Neuron (in vitro differentiated cells): ENCODE results near the gene TRAPPC3.

Experiments
- H2AFZ ChIP-seq: one replicate; pipeline ENCODE4 v1.6.1; 2013; ENCODE audit warnings: low read depth, mild to moderate bottlenecking, inconsistent platforms, low read length, moderate library complexity
- H3K27me3 ChIP-seq: one replicate; pipeline ENCODE4 v1.6.1; 2013; ENCODE audit warnings: low read length; ENCODE audit not compliant: insufficient read depth
- H3K36me3 ChIP-seq: one replicate; pipeline ENCODE4 v1.6.1; 2013; ENCODE audit warnings: low read length; ENCODE audit not compliant: insufficient read depth
- H3K4me1 ChIP-seq: one replicate; pipeline ENCODE4 v1.6.1; 2013; ENCODE audit warnings: low read length; ENCODE audit not compliant: insufficient read depth
- H3K4me3 ChIP-seq: 2 replicates; pipeline ENCODE4 v1.5.1; 2013; ENCODE audit warnings: mild to moderate bottlenecking, low read length, moderate library complexity
- H3K9me3 ChIP-seq: one replicate; pipeline ENCODE4 v1.6.1; 2013; ENCODE audit warnings: low read length

Gene TRAPPC3

DNA sequence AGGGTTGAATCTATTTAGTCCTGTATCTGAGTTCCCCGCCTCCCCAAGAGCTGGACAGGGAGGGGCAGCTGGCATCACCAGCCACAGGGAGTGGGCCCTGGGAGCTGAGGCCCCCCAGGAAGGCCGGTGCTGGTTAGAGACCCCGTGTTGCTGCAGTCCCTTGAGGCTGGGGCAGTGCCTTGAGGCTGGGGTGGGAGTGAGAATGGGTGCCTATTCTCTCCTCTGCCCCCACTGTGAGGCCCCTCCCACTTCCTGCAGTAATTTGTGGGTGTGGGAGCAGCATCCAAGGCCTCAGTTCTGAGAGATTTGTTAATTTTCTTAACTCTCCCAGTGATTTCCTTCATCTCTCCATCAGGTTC is 2.5 kb upstream of the TRAPPC3 start:
- no peak overlapping the region for H3K4me3 ChIP-seq
- H3K9me3 ChIP-seq = peaks cover 3% of the 10 kb centered on the region
- no peaks in the 10 kb centered on the region for H3K36me3 ChIP-seq
- no peaks in the 10 kb centered on the region for H3K27me3 ChIP-seq
- H2AFZ ChIP-seq = no peak overlapping the region
- H3K4me1 ChIP-seq = peaks cover 36% of the 10 kb centered on the region

DNA sequence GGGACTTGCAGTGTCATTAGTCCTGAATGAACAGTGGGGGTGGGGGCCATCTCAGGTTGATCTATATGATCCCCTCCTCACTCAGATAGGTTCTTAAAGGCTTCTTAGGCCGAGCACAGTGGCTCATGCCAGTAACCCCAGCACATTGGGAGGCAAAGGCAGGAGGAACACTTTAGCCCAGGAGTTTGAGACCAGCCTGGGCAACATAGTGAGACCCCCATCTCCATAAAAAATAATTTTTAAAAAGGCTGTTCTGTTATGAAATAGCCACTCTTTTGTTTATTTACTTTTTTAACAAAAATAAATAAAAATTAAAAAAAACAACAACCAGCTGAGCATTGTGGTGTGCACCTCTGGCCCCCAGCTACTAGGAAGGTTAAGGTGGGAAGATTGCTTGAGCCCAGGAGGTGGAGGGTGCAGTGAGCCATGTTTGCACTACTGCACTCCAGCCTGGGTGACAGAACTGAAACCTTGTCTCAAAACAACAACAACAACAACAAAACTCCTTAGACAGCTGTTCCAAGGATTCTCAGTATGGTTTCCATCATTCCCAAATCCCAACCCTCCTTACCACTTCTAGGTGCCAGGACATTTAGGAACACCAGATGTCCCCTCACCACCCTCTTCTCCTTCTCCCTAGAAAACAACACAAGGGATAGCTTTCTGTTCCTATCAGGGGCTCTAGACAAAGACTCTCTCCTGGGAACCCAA is 2.0 kb upstream of the TRAPPC3 start:
- Histone ChIP-seq H2AFZ (no peak overlapping the region), H3K36me3 (no peaks in the 10 kb centered on the region), H3K9me3 (peaks cover 3% of the 10 kb centered on the region), H3K27me3 (no peaks in the 10 kb centered on the region), H3K4me3 (peak overlapping the region; percentile 30), H3K4me1 (peaks cover 36% of the 10 kb centered on the region)

DNA sequence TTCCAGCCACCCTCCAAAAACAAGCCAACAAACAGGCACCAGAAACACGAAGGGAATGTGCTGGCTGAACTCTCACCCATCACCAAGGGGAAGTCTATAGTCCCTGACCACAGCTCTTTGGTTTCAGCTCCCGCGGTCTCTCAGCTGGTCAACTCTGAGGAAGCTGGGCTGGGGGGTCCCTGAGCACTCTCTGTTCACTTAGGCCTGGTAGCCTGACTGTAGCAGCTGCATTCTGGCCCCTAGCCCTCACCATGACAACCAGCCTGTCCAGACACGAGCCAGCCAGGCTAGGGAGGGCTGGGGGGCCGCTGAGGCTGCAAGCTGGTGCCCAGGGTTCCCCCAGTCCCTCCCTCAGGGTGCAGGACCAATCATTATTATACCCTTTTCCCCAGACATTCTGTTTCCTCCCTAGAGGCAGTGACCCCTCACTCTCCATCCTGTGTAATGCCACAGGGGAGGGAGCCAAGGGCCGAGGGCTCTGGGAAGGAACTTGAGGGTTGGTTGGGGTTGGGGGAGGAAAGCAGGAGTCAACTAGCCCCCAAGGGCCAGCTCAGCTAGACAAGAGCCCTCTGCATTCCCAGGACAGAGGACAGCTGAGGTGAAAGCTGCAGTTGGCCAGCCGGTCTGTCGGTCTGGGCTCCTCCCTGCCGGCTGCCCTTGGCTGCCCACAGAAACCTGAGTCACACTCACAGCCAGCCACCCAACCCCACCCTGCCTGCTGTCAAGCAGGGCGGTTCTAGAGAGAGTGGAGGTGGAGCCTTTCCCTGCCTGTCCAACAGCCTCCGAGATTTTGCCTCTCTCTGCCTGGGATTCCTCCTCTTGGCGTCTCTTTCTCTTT is 1.2 kb upstream of the TRAPPC3 start:
- Histone ChIP-seq H3K9me3 (peaks cover 3% of the 10 kb centered on the region), H3K27me3 (no peaks in the 10 kb centered on the region), H3K4me1 (peaks cover 36% of the 10 kb centered on the region), H2AFZ (peak overlapping the region; percentile 11), H3K36me3 (no peaks in the 10 kb centered on the region), H3K4me3 (peak overlapping the region; percentile 30)

DNA sequence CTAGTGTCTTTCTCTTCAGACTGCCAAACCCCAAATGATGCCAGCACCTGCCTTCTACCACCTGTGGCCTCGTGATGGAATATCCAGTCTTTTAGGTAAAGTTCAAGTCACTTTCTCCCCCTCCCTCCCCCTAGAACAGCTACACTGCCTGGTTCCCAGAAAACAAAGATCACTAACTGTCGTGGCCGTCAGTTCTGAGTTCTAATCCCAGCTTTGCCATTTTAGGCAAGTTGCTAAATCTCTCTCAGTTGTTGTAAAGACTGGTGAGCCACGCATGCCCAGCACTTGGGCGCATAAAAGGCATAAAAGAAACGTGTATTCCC is 648 bp upstream of the TRAPPC3 start:
- peaks cover 34% of the 10 kb centered on the region for H3K4me1 ChIP-seq
- no peaks in the 10 kb centered on the region for H3K36me3 ChIP-seq
- no peak overlapping the region for H2AFZ ChIP-seq
- no peaks in the 10 kb centered on the region for H3K27me3 ChIP-seq
- H3K9me3 ChIP-seq = peaks cover 3% of the 10 kb centered on the region
- peak overlapping the region; percentile 30 for H3K4me3 ChIP-seq

DNA sequence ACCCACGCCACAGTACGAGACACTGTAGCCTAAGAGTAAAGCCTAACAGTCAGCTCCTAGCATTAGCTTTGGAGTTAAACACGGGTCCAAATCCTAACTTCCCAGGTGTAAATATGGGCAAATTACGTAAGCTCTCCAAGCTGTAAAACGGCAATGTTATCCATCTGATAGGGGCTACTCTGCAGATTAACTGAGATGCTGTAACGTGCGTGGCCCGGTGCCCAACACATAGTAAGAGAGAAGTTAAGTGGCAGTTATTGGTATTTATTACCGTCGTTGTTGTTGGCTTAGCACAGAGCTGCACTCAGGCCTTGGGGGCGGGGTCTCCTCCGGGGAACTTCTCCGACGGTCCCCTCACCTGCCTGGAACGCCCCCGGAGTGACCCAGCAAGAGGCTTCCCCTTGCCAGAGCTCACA is 457 bp downstream of the TRAPPC3 start:
- peak overlapping the region; percentile 52 for H2AFZ ChIP-seq
- no peaks in the 10 kb centered on the region for H3K27me3 ChIP-seq
- no peaks in the 10 kb centered on the region for H3K36me3 ChIP-seq
- peaks cover 3% of the 10 kb centered on the region for H3K9me3 ChIP-seq
- H3K4me1 ChIP-seq = peaks cover 26% of the 10 kb centered on the region
- H3K4me3 ChIP-seq = peak overlapping the region; percentile 75

DNA sequence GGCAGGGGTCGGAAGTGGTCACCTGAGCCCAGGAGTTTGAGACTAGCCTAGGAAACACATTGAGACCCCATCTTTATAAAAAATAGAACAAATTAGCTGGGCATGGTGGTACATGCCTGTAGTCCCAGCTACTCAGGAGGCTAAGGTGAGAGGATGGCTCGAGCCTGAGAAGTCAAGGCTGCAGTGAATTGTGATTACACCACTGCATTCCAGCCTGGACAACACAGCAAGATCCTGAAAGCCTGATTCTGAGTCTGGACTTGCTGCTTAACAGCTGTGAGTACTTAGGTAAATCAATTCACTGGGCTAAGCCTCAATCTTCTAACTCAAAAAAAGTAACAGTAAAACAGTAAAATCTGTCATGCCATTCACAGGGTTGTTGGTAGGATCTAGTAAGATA is 4.9 kb downstream of the TRAPPC3 start:
- Histone ChIP-seq H3K27me3 (no peaks in the 10 kb centered on the region), H3K9me3 (peaks cover 3% of the 10 kb centered on the region), H2AFZ (no peak overlapping the region), H3K4me3 (no peak overlapping the region), H3K4me1 (peaks cover 5% of the 10 kb centered on the region), H3K36me3 (no peaks in the 10 kb centered on the region)

DNA sequence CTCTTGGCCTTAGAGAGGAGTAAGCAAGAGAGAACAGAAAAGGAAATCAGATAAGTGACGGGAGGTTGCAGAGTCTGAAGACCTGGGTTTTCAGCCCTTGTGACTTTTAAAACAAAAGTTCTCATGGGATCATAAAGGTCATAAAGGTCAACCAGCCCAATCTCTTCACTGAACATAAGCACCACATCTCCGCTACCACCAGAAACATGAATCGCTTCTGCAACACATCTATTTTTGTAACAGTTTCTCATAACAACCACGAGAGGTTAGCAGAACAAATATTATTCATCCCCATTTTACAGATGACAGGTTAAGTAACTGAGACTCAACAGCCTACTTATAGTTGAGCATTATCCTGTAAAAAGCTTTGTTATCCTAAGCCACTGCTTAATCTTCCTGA is 5.9 kb downstream of the TRAPPC3 start:
- Histone ChIP-seq H3K4me1 (peaks cover 1% of the 10 kb centered on the region), H3K27me3 (no peaks in the 10 kb centered on the region), H3K4me3 (no peak overlapping the region), H2AFZ (no peak overlapping the region), H3K9me3 (peaks cover 3% of the 10 kb centered on the region), H3K36me3 (peaks cover under 1% of the 10 kb centered on the region)

DNA sequence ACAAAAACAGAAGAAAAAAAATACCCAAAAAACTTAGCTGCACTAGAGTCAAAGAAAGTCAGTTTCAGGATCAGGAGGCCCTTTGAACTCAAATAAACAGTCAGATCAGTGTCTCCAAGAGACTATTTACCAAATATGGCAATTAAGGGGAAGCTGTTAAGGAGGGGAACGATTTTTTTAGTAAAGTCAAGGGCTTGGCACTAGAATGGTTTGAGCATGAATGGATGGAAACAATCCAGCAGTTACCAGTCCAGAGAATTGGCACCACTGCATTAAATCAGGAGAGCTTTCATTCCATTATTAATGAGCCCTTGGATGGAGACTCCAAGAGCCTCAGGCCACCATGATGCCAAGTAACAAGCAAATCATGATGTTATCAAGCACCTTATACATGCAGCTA is 7.2 kb downstream of the TRAPPC3 start:
- Histone ChIP-seq H3K4me1 (no peaks in the 10 kb centered on the region), H3K36me3 (peaks cover 9% of the 10 kb centered on the region), H3K27me3 (no peaks in the 10 kb centered on the region), H2AFZ (no peak overlapping the region), H3K9me3 (no peaks in the 10 kb centered on the region), H3K4me3 (no peak overlapping the region)

DNA sequence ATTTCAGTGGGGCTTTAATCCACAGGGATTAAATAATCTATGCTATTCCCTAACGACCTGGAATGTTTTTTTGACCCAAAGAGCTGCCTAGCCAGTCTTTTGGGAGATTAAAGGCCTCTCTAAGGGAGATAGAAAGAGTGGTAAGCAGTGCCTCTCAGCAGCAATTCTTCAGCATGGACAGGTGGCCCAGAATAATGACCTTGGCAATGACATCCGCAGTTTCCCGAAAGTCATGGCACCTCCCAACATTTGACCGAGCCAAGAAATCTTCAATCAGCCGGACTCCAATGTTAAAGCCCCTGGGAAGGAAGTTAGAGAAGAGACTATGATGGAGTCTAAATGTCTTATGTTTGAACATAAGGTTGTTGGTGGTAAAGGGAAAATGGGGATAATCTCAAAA is 9.8 kb downstream of the TRAPPC3 start:
- no peaks in the 10 kb centered on the region for H3K9me3 ChIP-seq
- H3K4me1 ChIP-seq = no peaks in the 10 kb centered on the region
- peaks cover 18% of the 10 kb centered on the region for H3K36me3 ChIP-seq
- no peak overlapping the region for H2AFZ ChIP-seq
- H3K27me3 ChIP-seq = no peaks in the 10 kb centered on the region
- H3K4me3 ChIP-seq = no peak overlapping the region

DNA sequence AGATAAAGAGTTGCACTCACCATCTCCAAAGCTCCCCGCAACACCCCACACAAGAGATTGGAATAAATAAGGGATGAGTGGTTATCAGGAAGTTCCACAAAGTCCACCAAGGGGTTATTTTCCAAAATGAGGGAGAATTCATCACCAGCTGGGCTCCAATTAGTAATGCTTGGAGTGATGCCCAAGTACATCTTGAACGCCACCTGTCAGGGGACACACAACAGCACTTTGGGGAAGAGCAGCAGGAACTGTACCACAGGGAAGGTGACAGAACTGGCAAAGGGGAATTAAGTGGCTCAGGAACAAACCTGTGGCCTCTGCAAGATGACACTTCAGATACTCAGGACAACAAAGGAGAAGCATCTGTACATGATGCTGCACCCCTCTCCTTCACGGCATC is 11.5 kb downstream of the TRAPPC3 start:
- Histone ChIP-seq H3K4me1 (peaks cover 5% of the 10 kb centered on the region), H3K27me3 (no peaks in the 10 kb centered on the region), H3K36me3 (peaks cover 18% of the 10 kb centered on the region), H2AFZ (no peak overlapping the region), H3K9me3 (no peaks in the 10 kb centered on the region), H3K4me3 (no peak overlapping the region)

DNA sequence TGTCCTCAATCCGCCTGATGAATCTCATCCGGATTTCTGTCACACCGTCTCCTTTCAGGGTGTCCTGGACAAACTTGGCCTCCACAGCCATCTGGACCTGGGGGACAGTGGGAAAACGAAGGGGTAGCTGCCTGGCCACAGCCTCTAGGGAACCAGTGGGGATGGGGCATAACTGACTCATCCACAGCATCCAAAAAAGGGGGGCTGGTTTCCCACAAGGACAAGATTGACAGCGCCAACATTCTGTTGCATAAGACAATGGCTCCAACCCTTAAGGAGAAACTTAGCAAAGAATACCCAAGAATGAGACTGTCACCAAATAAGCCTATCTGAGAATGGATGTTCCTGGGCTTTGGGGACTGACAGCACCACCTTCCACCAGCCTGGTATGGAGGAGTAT is 12.1 kb downstream of the TRAPPC3 start:
- H3K36me3 ChIP-seq = peaks cover 18% of the 10 kb centered on the region
- no peaks in the 10 kb centered on the region for H3K9me3 ChIP-seq
- peaks cover 5% of the 10 kb centered on the region for H3K4me1 ChIP-seq
- H2AFZ ChIP-seq = no peak overlapping the region
- H3K27me3 ChIP-seq = no peaks in the 10 kb centered on the region
- no peak overlapping the region for H3K4me3 ChIP-seq

DNA sequence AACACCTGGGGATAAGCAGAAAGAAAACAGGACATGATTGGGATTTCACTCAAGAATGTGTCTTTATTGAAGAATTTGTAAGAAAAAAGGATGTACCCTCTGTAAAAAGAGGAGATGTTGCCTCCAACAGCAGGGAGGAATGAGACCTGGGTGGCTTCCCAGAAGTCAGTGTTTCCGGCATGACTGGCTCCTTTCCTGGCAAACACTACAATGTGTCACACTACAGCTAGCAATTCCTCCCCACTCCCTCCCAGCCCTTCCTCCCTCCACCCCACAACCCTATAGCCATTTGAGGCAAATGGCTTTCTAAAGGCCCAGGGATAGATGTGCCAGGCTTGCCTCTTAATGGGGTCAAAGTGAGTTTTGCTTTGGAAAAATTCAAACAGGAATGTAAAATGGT is 12.8 kb downstream of the TRAPPC3 start:
- Histone ChIP-seq H3K4me3 (no peak overlapping the region), H3K36me3 (peaks cover 18% of the 10 kb centered on the region), H2AFZ (no peak overlapping the region), H3K4me1 (peaks cover 5% of the 10 kb centered on the region), H3K27me3 (no peaks in the 10 kb centered on the region), H3K9me3 (no peaks in the 10 kb centered on the region)

DNA sequence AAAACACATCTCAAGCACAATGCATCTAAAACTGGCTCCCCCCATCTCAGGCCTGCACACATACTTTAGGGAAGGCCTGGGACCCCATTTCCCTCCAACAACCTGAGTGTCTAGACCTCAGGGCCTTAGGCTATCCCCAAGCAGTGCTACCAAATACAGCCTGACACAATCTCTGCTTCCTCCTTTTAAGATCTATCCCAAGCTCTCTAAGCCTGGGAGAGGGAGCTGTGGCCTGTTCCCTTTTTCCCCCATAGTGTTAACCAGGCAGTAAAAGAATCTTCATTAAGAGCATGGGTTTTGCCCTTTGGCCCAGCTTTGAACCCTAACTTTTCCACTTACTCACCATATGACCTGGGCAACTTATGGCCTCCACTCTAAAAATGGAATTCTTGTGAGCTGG is 13.5 kb downstream of the TRAPPC3 start:
- Histone ChIP-seq H2AFZ (no peak overlapping the region), H3K4me3 (no peak overlapping the region), H3K36me3 (peaks cover 18% of the 10 kb centered on the region), H3K9me3 (no peaks in the 10 kb centered on the region), H3K4me1 (peaks cover 5% of the 10 kb centered on the region), H3K27me3 (no peaks in the 10 kb centered on the region)

DNA sequence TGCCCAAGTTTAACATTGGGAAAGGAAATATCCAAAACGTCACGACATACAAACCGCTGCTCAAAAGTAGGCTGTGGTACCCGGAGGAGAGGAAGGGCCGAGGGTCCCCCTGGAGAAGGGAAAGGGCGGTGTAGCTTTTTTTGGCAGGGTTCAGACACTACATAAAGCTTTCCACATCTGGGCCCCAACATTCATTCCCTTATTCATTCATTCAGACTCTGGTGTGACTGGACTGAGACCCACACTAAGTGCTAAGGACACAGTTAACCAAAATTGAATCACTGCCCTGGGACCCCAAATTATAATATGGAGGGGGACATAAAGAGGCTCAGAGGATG is 14.0 kb downstream of the TRAPPC3 start:
- no peaks in the 10 kb centered on the region for H3K9me3 ChIP-seq
- peaks cover 18% of the 10 kb centered on the region for H3K36me3 ChIP-seq
- peaks cover 5% of the 10 kb centered on the region for H3K4me1 ChIP-seq
- H2AFZ ChIP-seq = no peak overlapping the region
- H3K4me3 ChIP-seq = no peak overlapping the region
- peaks cover 3% of the 10 kb centered on the region for H3K27me3 ChIP-seq
